Stimulated activated CD4-positive, alpha-beta T cell treated with anti-CD3 and anti-CD28 coated beads, Interleukin-15, amount 100 ng/mL, for 48 hours (primary cell): ENCODE measurements around the gene DIO3.
"Not testable (repeated sequence)": the region's sequence is repeated elsewhere in the genome, so short reads cannot be mapped to it uniquely, and the experiment has no call there.

Experiments used
- DNase-seq, 2 donors: peaks; one replicate each; pipeline ENCODE4 v3.0.0-alpha.2; 2020; ENCODE audit warnings: low read depth in 2 of 2

DIO3 gene

GRCh38 chr14:101558739-101559240 is 2.5 kb upstream of the DIO3 start:
- no peak for DNase-seq

GRCh38 chr14:101559250-101559623 is 2.1 kb upstream of the DIO3 start:
- no peak for DNase-seq

DNA sequence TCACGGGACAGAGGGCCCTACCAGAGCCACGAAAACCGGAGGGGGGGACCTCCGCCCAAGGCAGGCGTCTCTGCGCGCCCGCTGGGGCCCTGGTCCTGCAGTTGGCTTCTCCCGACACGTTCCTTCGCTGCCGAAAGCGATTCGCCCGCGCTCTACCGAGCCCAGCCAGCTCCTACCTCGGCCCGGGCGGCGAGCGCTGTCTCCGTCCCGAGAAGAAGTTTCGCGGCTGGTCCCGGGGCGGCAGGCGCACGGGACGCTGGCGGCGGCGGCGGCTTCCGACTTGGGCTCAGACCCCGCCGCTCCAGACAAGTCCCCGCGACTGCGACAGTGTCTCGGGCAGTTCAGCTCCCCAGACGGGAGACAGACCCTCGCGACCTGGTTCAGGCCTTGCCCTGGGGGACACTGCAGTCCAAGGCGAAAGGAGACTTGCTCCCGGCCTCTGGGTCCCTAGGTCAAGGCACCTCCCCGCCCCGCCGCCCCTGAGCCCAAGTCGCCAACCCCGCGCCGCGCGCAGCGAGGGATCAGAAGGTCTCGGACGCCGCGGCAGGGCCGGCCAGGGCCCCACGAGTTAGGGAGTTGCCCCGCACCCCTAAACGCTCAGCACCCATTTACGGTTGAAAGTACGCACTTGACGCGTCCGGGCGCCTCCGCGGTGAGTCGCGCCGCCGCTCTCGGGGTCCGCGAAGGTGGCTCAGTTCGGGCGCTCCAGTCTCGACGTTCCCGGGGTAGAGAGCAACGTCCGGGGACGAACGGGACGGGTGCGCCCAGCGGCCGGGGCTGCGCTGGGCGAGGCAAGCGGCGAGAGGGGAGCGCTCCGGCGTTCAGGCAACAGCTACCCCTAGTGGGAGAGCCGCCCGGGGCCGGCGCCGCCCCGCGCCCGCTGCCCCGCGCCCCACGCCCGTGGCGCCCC is 1.4 kb upstream of the DIO3 start:
- no peak for DNase-seq

DNA sequence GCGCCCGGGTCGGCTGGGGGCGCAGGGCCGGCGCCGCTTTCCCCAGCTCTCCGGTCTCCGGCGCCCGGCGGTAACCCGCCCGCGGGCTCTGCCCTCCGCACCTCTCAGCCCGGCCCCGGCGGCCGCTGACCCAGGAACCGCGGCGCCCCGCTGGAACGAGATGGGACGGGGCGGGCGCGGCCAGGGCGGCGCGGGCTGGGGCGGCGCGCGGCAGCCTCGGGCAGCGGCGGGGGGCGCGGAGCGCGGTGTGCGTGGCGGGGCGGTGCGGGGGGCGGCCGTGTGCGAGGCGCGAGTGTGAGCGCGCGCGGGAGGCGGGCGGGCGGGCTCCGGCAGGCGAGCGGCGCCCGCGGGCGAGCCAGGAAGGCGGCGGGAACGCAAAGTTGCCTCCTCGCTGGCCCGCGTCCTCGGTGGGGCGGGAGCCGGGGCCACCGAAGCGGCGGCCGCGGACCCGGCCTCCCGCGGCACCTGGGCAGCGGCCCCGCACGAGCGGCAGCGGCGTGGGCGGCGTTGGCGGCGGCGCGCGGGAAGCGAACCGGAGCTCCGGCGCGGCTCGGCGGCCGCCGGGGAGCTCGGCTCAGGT is 671 bp upstream of the DIO3 start:
- DNase-seq = no peak

GRCh38 chr14:101561897-101562490 is 699 bp downstream of the DIO3 start:
- no peak for DNase-seq

- no peak for DNase-seq
Observed at GRCh38 chr14:101562659-101563351, 1.5 kb downstream of the DIO3 start.

GRCh38 chr14:101563352-101563653 is 2.0 kb downstream of the DIO3 start:
- no peak for DNase-seq

DNA sequence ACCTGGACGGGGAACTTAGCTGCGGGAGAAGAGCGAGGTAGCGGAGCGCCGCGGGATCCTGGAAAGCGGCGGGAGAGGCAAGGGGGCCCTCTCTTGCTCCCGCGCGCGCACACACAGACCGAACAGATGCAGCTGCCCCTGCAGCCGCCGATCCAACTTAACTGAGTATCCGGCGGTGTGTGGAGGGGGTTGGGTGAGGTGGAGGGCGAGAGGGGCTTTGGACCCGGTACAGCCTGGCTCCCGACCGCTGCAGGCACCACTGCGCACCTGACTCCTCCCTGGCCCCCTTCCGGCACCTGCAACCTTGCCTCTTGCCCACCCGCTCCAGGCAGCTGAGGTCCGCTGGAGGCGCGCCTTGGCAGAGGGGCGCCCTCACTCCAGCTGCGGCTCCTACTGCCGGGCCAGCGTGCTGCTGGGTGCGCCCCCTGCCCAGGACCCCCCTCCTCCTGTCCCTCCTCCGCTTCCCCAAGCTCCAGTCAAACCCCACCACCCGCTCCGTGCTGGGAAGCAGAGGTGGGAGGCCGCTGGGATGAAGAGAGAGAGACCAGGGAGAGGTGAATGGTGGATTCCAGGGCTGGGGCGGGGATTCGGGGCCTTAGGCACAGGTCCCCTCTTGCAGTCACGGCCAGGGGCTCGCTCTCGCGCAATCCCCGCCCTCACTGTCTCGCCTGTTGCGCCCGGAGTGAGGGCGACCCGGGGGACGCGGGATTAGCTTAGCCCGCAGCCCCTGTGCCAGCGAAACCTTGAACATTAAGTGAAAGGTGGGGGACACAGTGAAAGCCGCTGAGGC is 2.6 kb downstream of the DIO3 start:
- no peak for DNase-seq

GRCh38 chr14:101564444-101564776 is 3.1 kb downstream of the DIO3 start:
- no peak for DNase-seq

DNA sequence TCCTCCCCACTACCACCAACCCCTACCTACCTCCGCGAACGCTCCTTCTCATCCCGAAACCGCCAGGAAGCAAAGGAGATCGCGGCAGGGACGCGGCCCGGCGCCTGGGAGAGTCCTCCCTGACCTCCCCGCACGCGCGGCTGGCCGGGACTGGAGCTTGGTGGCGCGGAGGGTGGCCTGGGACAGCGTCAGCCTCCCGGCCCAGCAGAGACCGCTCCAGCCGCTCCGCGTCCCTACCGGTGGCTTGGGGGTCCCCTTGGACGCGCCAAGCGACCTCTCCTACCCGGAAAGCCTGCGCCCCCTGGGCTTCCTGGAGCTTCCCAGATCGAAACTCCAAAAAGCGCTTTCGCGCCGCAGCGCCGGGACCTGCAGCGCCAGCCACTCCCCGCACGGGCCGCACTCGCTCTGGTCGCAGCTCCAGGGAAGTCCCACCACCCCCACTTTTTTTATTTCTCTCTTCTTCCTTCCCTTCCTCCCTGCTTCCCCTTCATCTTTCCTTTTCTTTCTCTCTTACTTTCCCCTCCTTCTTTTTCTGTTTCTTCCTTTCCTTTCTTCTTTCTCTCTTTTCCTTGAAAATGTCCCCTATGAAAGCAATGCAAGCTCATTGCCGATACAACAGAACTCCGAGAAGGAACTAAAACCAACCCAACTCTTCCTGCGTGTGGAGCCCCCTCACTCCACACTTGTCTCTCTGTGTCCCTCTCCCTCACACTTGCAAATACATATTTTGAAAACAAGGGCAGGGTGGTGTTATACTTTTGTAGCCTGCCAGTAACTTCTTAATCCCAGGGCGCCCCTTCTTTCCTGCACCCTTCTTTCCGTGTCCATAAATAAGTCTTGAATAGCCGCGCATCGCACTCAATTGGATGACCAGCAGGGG is 3.8 kb downstream of the DIO3 start:
- no peak for DNase-seq

DNA sequence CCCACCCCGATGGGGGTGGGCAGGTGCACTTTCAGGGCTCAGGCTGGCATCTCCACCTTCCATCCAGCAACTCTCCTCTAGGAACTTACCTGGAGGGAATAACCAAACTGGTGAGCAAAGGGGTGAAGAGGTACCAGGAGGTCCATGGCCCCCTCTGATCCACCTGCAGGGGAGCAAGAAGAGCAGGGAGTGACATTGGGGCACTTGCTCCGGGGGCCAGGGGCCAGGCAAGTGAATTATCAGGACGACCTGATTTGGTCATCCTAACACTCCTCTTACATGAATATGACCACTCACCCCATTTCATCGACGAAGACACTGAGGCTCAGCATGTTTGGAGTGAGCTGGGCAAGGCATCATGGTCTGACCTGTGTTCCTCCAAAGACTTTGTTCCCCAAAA is 6.0 kb downstream of the DIO3 start:
- no peak for DNase-seq

DNA sequence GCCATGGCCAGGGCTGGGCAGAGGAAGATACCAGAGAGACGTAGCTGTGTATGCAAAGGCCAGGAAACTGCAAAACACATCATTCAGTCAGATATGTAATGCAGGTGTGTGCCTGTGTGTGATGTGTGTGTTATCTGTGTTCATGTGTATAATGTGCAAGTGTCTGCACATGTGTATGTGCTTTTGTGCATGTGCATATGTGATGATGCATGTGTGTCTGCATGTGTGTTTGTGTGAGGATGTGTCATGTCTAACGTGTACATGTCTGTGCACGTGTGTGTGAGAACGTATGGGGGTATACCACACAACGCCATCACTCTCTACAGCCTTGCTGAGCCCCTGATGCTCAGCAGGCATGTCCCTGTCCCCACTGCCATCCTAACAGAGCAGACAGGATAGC is 9.7 kb downstream of the DIO3 start:
- DNase-seq = no peak

GRCh38 chr14:101572526-101572925 is 11.2 kb downstream of the DIO3 start:
- DNase-seq = not testable (repeated sequence)

DNA sequence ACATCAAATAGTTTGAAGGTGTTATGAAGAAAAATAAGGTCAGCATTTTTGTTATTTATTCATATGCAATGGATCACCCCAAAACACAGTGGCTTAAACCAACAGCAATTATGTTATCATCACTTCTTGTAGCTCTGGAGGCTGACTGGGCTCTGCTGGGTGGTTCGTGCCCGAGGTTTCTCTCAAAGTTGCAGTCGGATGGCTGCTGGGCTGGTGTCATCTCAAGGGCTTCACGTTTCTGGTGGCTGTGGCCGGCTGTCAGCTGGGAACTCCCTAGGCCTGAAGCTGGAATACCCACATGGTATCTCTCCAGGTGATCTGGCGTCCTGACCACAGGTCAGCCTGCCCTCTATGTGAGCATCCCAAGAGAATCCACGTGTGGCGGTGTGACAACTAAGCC is 12.0 kb downstream of the DIO3 start:
- no peak for DNase-seq

DNA sequence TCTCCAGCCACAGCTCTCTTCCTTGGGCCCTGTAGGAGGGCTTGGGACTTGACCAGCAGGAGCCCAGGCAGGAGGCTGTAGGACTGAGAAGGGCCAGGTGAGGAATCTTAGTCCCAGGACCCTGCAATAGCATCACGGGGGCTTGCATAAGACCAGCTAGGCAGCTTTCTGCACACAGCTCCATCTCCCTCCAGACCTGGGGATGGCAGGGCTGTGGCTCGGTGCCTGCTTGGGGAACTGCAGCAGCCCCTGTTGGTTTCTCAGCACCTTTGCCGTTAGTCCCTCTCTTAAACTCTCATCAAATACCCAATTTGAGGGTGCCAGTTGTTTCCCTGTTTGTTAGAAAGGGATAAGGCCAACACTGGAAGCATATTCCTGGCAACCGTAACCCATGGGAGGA is 14.3 kb downstream of the DIO3 start:
- DNase-seq = no peak

DNA sequence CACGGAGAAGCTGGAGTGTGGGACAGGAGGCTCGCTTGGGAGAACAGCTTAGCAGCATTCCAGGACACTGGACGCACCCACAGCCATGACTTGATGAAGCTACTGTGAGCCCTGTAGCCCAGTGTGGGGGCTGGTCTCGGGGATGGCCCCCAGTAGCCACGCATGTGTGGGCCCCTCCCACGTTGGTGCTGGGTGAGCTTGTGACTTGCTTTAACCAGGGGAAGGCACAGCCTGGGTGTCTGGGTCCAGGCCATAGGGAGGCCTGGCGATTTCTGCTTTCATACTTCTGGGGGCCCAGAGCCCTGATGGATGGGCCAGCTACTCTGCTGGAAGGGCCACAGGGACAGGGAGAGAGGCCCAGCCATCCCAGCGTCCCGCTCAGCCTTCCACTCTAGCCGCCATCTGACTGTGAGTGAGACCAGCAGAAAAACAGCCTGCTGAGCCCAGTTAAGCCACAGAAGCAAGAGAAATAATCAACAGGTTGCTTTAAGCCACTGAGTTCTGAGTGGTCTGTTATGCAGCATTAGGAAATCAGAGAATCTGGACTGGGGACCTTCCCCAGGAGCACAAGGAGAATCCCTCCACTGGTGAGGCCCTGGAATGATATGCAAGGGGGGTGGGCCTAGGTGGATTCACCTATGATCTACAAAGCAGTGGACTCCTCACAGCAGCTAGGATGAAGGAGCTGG is 16.1 kb downstream of the DIO3 start:
- no peak for DNase-seq

DNA sequence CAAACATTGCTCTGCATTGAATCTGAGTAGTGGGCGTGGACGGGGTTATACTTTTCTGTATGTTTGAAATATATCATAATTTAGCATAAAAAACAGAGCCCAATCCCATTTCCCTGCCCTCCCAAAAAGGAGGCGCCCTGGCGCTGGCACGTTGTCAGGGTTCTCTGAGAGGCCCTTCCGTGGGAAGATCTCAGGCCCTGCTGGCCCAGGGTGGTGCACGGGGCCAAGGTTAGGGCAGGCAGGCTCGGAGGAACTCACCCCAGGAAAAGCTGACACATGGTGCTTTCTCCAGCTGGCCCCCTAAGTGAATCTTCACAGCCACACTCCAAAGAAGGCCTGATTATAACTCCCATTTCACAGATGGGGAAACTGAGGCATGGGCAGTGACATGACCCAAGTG is 17.2 kb downstream of the DIO3 start:
- no peak for DNase-seq

DNA sequence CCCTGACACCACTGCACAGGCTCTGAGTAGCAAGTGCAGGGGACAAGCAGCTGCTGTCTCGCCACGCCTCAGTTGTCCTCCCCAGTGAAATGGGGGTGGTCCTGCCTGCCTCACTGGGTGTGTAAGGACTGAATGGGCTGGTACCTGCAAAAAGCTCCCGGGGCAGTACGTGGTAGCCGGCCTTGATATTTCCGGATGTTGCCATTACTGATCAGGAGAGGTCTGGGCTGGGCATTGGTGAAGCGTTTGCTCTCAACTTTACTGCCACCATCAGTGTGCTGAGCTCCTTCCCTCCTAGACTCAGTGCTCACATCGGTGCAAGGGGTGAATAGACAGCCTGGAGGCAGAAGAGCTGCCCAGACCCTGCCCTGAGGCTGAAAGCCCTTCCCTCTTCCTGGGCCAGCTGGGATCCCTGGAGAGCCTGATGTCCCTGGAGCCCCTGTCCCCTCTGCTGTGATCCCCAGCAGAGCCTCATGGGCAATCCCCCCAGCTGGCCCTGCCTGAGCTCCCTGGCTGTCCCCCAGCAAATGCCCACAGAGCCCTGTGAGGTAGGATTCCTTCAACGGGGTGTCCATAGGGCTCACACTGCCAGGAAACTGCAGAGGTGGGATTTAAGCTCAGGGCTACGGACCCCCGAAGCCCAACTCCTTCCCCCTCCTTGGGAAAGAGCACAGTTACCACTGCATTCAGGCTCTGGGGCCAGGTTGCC is 18.2 kb downstream of the DIO3 start:
- DNase-seq = no peak

DNA sequence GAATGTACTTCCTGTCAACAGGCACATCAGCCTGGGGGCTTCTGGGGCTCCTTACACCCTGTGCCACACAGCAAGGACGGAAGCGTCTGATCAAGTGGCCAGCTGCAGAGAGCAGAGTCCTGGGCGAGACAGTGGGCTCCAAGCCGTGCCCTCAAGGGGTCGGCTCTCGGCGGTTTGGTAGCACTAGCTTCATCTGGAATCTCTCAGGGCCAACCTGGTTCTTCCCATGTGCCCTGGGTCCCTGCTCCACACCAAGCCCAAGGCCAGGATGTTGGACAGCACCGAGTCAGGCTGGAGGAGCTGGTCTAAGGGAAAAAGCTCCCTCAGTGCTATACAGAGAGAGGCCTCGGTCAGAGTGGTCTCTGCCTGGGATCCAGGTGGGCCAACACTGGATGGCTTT is 20.5 kb downstream of the DIO3 start:
- DNase-seq = no peak

DNA sequence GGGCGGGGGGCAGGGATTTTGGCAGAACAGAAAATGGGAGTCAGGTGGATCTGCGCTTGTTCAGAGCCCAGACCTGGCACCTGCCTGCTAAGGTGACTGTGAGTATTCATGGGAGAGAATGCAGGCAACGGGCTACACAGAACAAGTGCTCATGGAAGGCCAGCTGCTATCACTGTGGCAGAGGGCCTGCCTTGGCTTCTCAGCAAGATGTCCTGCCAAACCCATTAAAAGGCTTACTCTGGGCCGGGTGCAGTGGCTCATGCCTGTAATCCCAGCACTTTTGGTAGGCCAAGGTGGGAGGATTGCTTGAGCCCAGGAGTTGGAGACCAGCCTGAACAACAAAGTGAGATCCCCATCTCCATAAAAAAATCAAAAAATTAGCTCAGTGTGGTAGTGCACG is 21.0 kb downstream of the DIO3 start:
- DNase-seq = no peak
